ENCODE measurements around the gene THRAP3.

- no peak for TF ChIP-seq EZH2 (IDR thresholded peaks at IDR 0.05; ENCODE audit: borderline replicate concordance, low read depth, low read length, severe bottlenecking)
- TF ChIP-seq, protein P1, sequence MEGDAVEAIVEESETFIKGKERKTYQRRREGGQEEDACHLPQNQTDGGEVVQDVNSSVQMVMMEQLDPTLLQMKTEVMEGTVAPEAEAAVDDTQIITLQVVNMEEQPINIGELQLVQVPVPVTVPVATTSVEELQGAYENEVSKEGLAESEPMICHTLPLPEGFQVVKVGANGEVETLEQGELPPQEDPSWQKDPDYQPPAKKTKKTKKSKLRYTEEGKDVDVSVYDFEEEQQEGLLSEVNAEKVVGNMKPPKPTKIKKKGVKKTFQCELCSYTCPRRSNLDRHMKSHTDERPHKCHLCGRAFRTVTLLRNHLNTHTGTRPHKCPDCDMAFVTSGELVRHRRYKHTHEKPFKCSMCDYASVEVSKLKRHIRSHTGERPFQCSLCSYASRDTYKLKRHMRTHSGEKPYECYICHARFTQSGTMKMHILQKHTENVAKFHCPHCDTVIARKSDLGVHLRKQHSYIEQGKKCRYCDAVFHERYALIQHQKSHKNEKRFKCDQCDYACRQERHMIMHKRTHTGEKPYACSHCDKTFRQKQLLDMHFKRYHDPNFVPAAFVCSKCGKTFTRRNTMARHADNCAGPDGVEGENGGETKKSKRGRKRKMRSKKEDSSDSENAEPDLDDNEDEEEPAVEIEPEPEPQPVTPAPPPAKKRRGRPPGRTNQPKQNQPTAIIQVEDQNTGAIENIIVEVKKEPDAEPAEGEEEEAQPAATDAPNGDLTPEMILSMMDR (IDR thresholded peaks at IDR 0.05; ENCODE audit: borderline replicate concordance, extremely low read depth, low read length, poor library complexity, severe bottlenecking), result no peak
Observed at GRCh38 chr1:36337830-36338229, 113.6 kb downstream of the THRAP3 start.
